Placental epithelial cell (primary cell): ENCODE data around the gene TRMT61A. TPM values are rescaled to one million over a fixed set of nuclear protein-coding genes. Genes with fewer than 3 reads are reported as not detected.

Source experiments
- small RNA-seq: library from RNA; depleted of rRNA; stranded (forward); fragments of <200 nt; gene quantifications from one replicate; pipeline ENCODE3, GENCODE V24; 2012
- total RNA-seq: library from RNA; depleted of rRNA; stranded (reverse); fragments of >200 nt; gene quantifications from 2 replicates; pipeline ENCODE4 v1.2.3, GENCODE V29; 2012

The TRMT61A gene
- total RNA-seq = 4.7 and 9.2 TPM in 2 replicates

DNA sequence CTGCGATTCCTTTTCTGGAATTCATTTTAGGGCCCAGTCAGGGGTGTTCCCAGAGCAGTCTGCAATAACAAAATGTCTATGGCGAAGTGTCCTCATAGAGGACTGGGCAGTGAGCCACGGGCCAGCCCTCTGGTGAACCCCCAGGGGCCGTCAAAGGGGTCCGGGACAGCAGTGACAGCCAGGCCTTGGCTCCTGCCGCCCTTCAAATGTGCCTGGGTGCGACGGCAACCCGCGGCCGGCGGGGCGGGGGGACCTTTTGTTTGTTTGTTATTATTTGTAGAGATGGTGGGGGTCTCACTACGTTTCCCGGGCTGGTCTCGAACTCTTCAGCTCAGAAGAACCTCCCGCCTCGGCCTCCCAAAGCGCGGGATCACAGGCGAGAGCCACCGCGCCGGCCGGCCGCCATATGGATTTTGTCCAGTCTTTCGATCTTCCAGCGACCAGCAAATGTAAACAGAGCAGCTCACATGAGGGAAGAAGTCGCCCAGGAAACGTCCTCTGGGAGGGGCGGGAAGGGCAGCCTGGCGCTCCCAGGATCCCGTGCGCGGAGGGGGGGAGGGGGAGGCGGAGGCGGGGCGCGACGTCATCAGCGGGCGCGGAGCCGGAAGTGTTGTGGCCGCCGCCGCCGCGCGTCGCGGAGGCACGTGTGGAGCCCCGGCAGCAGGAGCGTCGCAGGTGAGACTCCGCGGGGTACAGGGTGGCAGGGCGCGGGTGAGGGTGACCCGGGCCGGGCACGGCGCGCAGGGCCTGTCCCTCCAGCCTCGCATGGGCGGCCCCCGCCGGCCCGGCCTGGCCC is at the start of gene TRMT61A:
TRMT61A (plus strand) TSS at position 610 of the 796 bp plus-strand sequence. CDS start 783 bp downstream, outside the sequence.

DNA sequence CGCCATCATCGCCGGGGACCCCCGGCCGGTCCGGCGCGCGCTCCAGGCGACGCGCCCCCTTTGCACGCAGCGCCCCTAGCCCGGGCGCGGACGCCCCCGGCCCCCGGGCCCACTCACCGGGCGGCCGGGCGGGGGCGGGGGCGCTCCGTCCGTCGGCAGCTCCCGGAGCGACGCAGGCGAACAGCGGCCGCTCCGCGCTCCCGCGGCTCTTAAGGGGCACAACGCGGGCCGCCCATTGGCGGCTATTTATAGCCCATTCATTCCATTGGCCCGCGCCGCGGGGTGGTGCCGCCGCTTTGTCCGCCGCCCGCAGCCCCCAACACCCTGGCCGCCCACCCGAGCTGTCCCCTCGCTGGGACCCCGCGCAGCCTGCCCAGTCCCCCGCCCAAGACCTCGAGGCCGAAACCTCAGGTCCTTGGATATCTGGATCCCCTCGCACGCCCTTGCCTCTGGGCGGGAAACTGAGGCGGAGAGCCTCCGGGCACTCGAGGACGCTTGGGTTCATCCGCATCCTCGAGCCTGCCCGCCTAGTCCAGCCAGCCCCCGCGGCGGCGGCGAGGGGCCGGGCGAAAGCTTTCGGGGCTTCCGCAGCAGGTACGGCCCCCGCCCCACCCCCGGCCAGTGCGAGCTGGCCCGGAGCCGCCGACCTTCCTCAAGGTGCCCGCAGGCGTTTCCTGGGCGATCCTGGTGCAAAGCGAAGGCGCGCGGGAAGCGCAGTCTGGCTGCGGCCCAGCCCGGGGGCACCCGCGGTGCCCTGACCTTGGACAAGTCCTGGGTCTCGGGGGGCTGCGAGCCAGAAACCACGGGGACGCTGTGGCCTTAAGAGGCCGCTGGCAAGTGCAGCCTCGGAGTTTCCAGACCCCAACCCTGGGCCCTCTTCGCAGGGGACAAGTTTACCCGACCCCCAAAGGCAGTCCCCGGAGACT is 6.1 kb upstream of the TRMT61A start, which contains the start of gene CKB:
CKB (minus strand) TSS at position 182 of the 926 bp plus-strand sequence. CDS start 337 bp downstream, outside the sequence.

DNA sequence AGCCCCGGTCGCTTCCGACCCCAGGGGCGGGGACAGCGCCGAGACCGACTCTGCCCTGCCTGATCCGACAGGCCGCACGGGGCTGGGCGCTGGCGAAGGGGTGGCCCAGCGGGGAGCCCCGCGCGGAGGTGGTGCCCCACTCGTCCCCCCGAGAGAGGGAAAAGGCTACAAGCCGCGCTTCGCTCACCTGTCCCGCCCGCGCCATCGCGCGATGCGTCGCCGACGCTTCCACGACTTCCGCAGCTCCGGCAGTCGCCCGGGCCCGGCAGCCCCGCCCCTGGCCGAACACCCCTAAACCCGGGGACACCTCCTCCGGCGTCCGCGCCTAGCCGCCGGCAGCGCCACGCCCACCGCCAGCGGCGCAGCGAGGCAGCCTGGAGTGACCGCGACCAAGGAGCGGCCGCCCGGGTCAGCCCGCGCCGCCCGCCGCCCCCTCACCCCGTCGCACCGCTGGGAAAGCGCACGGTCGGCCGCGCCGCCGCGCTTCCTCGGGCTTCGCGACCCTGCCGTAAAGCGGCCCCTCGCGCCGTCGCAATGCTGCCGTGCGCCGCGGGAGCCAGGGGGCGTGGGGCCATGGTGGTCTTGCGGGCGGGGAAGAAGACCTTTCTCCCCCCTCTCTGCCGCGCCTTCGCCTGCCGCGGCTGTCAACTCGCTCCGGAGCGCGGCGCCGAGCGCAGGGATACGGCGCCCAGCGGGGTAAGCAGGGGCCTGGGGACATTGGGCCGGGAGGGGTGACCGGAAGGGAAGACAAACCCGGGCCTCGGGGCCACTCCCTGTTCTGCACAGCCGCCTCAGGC is 33.6 kb downstream of the TRMT61A start, which contains the start of the genes BAG5 and COA8:
BAG5 (minus strand) TSS at position 229 of the 797 bp plus-strand sequence. CDS start 1,493 bp downstream, outside the sequence.
COA8 (plus strand) TSS at position 532 of the 797 bp plus-strand sequence; CDS start at position 574, 42 bp downstream.

Small RNA genes lying within 50 kb of the gene (small RNA-seq; reads per million reads assigned to genes)
- not detected for gene RNU4-68P
- gene RNU7-160P = not detected

Other genes with a start within 250 kb of the TRMT61A start
- gene EIF5, start 195.0 kb upstream of the TRMT61A start, total RNA-seq = 135 and 139 TPM in 2 replicates
- 88.7 and 98.3 TPM in 2 replicates for gene MARK3, start 143.8 kb upstream of the TRMT61A start, total RNA-seq
- gene CKB, start 6.4 kb upstream of the TRMT61A start, total RNA-seq = 3.7 and 11.0 TPM in 2 replicates
- gene BAG5, start 33.5 kb downstream of the TRMT61A start, total RNA-seq = 18.5 and 24.5 TPM in 2 replicates
- gene COA8, start 33.8 kb downstream of the TRMT61A start, total RNA-seq = 16.4 and 18.1 TPM in 2 replicates
- 172 and 240 TPM in 2 replicates for gene KLC1, start 100.0 kb downstream of the TRMT61A start, total RNA-seq
- gene XRCC3, start 186.3 kb downstream of the TRMT61A start, total RNA-seq = 11.4 and 11.5 TPM in 2 replicates
- gene ZFYVE21, start 186.6 kb downstream of the TRMT61A start, total RNA-seq = 75.8 and 104 TPM in 2 replicates